Measurements from ENCODE around the gene ZC2HC1B.
"Not testable (repeated sequence)": the region's sequence is repeated elsewhere in the genome, so short reads cannot be mapped to it uniquely, and the experiment has no call there.

ZC2HC1B gene

GRCh38 chr6:143868808-143869207, 4.5 kb downstream of the ZC2HC1B start:
- not testable (repeated sequence) for DNase-seq (ENCODE audit: low read depth, low spot score)

- not testable (repeated sequence) for DNase-seq (ENCODE audit: low read depth, low spot score)
Observed at GRCh38 chr6:143871202-143871730, 7.0 kb downstream of the ZC2HC1B start.

- DNase-seq (ENCODE audit: low read depth, low spot score): peak; percentile 3
Observed at GRCh38 chr6:143872201-143872600, 7.9 kb downstream of the ZC2HC1B start.

GRCh38 chr6:143873600-143873999, 9.3 kb downstream of the ZC2HC1B start:
- not testable (repeated sequence) for DNase-seq (ENCODE audit: low read depth, low spot score)

- DNase-seq (ENCODE audit: low read depth, low spot score): not testable (repeated sequence)
Observed at GRCh38 chr6:143874503-143874902, 10.2 kb downstream of the ZC2HC1B start.

GRCh38 chr6:143877584-143878271, 13.5 kb downstream of the ZC2HC1B start:
- DNase-seq (ENCODE audit: low read depth, low spot score): no peak

- no peak for DNase-seq (ENCODE audit: low read depth, low spot score)
Observed at GRCh38 chr6:143878272-143878760, 14.0 kb downstream of the ZC2HC1B start.

GRCh38 chr6:143880412-143880811, 16.1 kb downstream of the ZC2HC1B start:
- no peak for DNase-seq (ENCODE audit: low read depth, low spot score)

GRCh38 chr6:143882401-143882930, 18.2 kb downstream of the ZC2HC1B start:
- DNase-seq (ENCODE audit: low read depth, low spot score): no peak

- no peak for DNase-seq (ENCODE audit: low read depth, low spot score)
Observed at GRCh38 chr6:143884216-143884900, 20.1 kb downstream of the ZC2HC1B start.

GRCh38 chr6:143885116-143885515, 20.8 kb downstream of the ZC2HC1B start:
- no peak for DNase-seq (ENCODE audit: low read depth, low spot score)

- DNase-seq (ENCODE audit: low read depth, low spot score): no peak
Observed at GRCh38 chr6:143894655-143895054, 30.4 kb downstream of the ZC2HC1B start.

- DNase-seq (ENCODE audit: low read depth, low spot score): no peak
Observed at GRCh38 chr6:143896126-143896860, 32.0 kb downstream of the ZC2HC1B start.

GRCh38 chr6:143900358-143900757, 36.1 kb downstream of the ZC2HC1B start:
- no peak for DNase-seq (ENCODE audit: low read depth, low spot score)

GRCh38 chr6:143901885-143902750, 37.8 kb downstream of the ZC2HC1B start:
- peak; percentile 8 for DNase-seq (ENCODE audit: low read depth, low spot score)

- DNase-seq (ENCODE audit: low read depth, low spot score): no peak
Observed at GRCh38 chr6:143902827-143903226, 38.6 kb downstream of the ZC2HC1B start.

- DNase-seq (ENCODE audit: low read depth, low spot score): no peak
Observed at GRCh38 chr6:143911028-143911427, 46.8 kb downstream of the ZC2HC1B start.

GRCh38 chr6:143912671-143913070, 48.4 kb downstream of the ZC2HC1B start:
- no peak for DNase-seq (ENCODE audit: low read depth, low spot score)

- not testable (repeated sequence) for DNase-seq (ENCODE audit: low read depth, low spot score)
Observed at GRCh38 chr6:143917026-143917425, 52.8 kb downstream of the ZC2HC1B start.

- no peak for DNase-seq (ENCODE audit: low read depth, low spot score)
Observed at GRCh38 chr6:143928853-143929252, 64.6 kb downstream of the ZC2HC1B start.

GRCh38 chr6:143929975-143930374, 65.7 kb downstream of the ZC2HC1B start:
- DNase-seq (ENCODE audit: low read depth, low spot score): no peak
